Measurements from ENCODE around the gene ALDH16A1.

ALDH16A1 gene

DNA sequence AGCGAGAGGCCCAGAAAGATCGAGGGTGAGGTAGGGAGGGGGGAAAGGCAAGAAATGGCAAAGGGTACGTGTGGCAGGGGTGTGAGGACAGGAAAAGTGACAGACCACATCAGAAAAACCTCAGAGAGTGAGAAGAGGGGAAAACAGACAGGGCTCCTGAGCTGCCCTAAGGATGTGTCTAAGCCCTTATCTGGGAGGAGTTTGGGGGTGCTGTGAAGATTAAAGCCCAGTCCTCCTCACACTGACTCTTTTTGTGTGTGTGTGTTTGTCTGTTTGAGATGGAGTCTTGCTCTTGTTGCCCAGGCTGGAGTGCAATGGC is 29.1 kb upstream of the ALDH16A1 start:
- DNase-seq = no peak

DNA sequence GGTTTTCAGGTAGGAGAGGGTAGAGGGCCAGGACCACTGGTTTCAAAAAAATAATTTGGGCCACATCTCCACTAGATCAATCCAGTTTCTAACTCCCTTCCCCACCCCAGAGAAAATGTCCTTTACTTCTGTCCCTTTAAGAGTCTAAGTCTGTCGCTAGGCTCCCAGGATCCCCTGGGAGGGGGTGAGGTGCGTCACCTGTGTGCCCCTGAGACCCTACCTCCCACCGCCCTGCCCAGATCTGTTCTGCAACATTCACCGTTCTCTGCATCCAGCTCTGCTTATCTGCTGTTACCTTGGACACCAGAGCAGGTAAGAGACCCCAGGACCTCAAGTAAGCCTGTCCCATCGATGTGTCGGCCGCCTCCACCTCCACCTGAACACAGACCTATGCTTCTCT is 27.8 kb upstream of the ALDH16A1 start, which contains the start of gene GFY:
TSS of gene GFY (plus strand) at position 211 of the 400 bp plus-strand sequence. CDS start 1,043 bp downstream, outside the sequence.
- DNase-seq = no peak

DNA sequence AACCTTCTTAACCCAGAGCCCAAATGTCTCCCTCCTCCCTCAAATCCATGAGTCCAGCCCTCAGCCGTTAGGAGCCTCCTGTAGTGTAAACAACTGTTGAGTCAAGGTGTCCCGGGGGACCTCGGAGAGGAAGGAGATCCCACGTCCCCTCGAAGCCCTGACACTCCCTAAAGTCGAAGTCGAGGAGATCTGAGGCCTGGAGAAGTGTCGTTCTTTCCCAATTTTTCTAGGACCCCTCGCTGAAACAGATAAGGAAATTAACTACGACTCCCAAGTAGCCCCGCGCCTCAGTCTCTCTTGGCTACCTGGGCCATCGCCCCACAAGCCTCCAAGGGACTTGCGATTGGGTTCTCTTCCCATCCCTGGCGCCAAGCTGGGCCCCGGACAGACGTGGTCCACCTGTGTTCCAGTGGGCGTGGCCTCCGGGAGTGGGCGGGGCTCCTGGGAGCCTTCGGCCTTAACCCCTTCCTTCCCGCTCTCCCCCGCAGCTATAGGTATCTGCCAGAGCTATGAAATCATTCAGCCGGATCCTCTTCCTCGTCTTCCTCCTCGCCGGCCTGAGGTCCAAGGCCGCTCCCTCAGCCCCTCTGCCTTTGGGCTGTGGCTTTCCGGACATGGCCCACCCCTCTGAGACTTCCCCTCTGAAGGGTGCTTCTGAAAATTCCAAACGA is 27.0 kb upstream of the ALDH16A1 start:
- DNase-seq = no peak

DNA sequence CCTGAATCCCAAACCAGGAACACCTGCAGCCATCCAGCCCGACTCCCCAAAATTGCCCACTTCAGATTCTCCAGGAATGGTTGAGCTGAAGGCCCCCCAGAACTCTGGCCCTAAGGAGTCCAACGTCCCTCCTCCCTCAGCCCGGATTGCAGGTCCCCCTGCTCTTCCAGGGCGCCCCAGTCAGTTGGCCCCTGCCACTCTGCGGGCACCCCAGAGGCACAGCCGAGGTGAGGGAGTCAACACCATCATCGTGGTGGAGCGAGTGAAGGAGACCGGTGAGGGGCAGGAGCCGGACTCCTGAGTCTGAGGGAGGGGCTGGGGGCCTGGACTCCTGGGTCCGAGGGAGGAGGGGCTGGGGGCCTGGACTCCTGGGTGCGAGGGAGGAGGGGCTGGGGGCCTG is 25.7 kb upstream of the ALDH16A1 start:
- no peak for DNase-seq

DNA sequence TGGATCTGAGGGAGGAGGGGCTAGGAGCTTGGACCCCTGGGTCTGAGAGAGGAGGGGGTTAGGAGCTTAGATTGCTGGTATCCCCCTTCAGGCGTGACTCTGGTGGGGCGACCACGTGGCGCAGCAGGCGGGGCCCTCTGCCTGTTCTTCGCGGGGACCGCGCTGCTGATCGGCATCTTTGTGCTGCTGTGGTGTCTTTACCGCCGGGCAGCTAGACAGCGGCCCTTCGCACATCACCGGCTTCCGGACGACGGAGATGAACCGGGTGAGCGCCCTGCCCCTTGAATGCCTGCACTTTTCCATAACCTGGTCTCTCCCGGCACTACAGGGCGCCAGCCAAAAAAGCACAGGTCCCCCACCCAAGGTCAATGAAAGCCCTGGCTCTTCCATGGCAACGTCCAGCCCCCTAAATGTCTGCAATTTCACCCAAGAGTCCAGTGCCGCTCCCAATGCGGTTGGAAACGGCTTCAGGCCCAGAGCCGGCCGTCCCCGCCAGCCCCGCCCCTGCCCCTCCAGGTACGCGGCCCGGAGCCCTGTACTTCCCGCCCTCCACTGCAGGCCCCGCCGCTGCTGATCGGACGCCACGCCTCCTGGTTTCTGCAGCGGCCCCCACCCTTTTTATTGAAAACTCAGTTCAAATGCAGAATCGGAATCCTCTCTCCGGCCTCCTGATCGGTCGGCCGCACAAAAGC is 25.0 kb upstream of the ALDH16A1 start:
- no peak for DNase-seq

DNA sequence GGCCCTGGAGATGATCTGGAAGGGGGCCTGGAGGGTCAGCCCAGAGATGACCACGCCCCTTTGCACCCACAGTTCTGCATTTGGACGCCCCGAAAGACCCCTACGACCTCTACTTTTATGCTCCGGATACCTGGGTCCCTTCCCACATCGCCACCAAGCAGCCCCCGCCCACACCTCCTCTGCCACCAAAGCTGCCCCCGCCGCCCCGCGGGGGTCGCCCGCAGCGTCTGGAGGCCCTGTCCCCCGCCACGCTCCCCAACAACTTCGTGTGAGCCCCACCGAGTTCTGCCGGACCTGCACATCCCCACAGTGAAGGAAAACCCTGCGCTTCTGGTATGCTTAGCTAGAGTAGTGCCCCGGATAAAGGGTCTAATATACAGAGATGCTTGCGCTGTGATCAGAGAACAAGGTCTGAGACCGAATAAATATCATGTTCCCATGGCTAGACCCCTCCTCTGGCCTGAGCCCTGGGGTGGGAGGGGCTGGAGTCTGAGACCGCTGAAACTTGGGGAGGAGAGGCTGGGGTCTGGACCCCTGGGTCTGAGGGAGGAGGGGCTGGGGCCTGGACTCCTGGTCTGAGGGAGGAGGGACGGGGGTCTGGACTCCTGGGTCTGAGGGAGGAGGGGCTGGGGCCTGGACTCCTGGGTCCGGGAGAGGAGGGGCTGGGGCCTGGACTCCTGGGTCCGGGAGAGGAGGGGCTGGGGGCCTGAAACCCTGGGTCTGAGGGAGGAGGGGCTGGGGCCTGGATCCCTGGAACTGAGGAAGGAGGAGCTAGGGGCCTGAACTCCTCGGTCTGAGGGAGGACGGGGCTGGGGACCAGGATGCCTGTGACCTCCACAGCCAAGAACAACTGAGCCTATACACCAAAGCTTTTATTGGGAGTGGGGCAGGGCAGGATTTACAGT is 24.2 kb upstream of the ALDH16A1 start:
- no peak for DNase-seq

DNA sequence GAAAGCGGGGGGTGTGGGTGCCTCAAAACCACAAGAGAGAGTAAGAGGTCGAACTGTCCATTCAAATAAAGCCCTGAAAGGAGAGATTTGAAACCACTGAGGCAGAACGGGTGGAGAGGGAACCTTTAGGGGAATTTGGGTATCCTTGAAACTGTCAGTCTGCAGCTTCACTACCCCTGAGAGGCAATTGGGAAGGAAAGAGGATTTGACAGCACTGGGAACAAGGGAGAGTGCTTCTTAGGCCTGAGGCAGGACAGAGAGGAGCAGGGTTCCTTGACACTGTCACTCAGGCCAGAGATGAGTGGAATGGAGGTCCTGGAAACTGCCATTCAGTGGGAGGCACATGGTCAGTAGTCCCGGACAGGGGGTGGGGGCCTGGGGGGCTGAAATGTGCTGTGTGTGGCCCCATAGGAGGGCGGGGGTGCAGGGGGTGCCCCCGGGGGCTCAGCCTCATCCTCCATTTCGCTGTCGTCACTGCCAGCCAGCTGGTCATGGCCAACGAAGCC is 22.8 kb upstream of the ALDH16A1 start:
- no peak for DNase-seq

DNA sequence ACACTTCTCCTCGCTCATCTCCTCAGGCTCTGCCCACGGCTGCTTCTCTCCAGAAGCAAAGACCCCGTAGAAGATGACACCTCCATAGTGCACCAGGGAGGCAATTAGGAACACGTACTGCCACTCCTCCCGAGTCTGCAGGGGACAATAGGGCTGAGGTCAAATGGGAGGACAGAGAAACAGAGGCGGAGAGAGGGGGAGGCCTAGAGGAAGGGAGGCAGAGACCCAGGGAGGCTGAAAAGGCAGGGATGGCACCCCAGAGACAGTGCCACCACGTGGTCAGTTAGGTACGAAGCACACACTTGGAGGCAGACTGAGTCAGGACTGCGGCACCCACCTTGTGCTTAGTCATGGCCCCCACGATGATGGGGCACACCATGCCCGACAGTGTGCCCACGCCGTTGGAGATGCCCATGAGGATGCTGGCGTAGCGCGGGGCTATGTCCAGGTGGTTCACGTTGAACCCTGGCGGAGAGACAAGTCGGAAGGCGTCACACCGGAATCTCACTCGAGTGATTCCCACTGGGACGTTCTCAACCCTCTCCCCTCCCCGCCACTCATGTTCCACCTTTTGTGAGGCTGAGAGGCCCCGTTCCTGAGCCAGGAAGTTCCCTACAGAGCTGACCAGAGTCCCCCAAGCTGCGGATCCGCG is 22.2 kb upstream of the ALDH16A1 start:
- no peak for DNase-seq

DNA sequence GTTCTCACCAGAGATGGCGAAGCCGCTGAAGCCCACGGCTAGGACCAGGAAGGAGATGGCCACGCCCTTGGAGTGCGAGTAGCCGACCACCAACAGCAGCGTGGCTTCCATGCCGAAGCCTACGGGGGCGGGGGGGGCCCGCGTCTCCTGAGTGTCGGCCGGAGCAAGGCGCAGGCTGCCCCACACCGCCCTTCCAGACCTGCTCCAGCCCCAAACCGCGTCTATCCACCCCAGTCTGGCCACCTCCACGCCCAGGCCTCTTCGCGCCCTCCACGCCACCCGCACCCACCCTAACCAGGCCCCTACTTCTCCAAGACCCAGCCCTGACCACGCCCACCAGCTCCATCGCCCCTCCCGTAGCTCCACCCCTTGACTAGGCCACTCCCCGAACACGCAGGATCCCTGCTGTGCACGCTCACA is 21.7 kb upstream of the ALDH16A1 start:
- no peak for DNase-seq

DNA sequence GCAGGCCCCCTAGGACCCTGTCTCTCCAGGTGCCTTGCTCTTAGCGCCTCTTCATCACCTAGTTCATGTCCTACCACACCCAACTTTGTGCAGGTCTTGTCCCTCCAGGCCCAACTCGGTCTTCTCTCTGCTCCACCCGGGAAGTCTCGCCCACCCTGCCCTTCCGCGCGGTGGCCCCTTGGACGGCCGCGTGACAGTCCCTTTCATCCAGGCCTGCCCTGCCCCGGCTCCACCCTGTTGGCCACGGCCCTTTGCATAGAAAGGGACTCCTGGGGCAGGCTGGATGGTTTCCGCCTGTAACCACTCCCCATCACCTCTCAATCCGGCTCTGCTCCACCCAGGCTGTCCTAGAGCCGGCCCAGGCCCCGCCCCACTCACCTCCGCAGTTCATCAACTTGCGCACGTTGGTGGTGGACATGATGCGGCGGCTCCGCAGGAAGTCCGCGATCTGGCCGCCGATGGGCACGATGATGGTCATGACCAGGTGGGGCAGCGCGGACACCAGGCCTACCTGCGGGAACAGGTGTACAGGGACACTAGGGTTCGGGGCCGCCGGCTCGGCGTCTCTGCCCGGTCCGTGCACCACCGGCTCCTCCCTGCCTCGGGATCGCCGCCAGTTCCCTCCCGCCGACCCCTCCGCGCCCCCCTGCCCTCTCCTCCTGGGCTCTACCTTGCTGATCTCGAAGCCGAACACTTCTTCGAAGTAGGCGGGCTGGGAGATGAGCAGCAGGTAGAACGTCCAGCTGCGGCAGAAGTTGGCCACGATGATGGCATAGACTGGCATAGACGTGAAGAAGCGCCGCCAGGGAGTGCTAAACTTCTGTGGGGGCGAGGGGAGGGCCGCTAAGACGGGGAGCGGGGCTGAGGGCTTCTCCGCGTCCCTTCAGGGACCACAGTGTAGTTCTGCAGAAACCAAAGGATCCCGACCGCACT is 20.6 kb upstream of the ALDH16A1 start:
- no peak for DNase-seq

DNA sequence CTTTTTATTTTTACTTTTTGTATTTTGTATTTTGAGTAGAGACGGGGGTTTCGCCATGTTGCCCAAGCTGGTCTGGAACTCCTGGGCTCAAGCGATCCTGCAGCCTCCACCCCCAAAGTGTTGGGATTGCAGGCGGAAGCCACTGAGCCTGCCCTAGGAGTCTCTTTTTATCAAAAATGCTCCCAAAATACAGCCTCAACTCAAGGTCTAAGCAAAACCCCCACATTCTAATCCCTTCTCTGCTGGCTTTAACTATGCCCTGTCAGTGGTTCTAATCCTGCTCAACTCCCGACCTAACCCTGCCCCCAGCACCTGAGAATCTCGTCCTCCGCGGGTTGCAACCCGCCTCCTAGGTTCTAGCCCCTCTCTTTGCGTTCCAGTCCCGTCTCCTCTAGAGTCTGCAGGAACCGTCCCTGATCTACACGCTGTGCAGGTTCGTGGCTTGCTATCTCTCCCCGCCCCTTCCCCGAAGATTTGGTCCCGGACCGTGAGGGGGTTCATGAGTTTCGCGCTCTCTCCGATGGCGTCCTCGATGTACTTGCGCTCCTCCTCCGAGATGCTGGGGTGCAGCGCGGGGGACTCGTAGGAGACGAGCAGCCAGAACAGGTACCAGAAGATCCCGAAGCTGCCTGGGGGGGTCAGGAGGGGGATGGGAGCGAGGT is 19.7 kb upstream of the ALDH16A1 start:
- DNase-seq = no peak

DNA sequence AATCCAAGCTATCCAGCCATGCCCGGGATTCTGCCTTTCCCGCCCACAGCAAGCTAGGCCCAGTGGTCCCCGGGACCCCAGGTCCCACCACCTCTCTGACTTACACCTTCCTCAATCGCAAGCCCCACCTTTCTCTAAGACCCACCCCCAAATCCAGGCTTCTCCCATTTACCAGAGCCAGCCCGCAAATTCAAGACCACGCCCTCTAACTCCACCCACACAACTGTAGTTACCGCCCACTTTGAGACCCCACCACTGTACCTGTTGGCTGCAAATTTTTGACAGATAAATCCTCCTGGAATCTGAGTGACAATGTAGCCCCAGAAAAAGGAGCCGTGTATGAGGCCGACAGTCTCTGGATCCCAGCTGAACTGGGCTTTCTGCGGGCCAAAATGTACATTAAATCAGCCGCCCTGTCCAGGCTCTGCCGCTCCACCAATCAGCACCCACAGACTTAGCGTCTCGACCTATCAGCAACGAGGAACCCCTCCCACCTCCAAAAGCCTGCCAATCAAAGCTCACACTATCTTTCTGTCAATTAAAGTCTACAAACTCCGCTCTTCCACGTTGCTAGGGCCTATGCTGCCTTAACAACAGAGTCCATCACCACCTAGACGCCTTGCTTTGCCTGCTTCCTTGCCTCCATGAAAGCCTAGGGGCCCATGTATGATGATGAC is 18.0 kb upstream of the ALDH16A1 start:
- no peak for DNase-seq

DNA sequence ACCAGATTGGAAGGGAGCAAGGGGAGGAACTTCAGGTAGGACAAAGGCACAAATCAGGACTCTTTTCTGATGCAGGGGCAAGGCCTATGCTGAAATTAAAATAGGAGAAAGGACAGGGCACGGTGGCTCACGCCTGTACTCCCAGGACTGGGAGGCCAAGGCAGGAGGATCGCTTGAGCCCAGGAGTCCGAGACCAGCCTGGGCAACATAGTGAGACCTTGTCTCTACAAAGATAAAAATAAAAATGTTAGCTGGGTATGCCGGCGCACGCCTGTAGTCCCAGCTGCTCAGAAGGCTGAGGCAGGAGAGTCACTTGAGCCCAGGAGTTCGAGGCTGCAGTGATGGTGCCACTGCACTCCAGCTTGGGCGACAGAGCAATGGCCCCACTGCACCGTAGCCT is 17.4 kb upstream of the ALDH16A1 start:
- no peak for DNase-seq

DNA sequence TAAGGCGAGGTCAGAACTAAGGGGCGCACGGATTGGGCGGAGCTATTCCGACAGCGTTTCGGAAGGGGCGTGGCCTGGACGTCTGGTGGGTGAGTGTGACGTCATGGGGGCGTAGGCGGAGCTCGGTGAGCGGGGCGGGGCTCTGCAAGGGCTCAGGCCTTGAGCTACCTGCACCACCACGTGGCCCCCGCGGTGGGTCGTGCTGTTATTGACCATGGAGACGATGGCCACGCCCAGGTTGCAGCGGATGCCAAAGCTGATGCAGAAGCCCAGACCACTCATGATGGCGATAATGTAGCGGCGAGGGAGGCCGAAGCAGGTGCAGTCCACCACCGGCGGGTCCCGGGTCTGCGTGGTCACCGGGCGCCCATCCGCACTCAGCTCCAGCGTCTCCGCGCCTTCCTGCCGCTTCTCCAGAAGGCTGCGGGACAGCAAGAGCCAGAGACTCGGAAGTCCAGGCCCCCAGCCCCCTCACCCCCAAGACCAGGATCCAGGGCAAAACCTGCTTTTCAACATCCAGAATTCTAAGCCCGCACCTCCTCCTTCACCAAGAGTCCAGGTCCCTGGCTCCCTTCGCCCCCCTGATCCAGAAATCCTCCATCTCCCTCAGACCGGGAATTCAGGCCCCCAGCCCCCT is 16.5 kb upstream of the ALDH16A1 start:
- peak; percentile 59 for DNase-seq

DNA sequence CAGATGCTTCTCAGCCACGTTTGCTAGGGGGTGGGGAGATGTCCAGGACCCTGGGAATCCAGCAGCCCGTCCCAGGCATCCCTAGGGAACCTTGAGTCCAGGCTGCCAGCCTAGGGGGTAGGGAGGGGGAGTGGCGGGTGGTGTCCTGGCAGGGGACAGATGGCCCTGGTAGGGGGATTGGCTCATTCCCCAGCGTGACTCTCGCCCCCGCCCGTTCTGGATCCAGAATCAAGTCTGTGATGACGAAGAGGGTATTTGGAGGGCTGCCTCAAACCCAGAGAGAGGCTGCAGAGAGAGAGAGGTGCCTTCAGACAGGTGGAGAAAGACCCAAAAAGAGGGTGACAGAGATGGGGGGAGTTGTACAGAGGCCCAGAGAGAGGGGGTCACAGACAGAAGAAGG is 15.8 kb upstream of the ALDH16A1 start:
- DNase-seq = no peak

DNA sequence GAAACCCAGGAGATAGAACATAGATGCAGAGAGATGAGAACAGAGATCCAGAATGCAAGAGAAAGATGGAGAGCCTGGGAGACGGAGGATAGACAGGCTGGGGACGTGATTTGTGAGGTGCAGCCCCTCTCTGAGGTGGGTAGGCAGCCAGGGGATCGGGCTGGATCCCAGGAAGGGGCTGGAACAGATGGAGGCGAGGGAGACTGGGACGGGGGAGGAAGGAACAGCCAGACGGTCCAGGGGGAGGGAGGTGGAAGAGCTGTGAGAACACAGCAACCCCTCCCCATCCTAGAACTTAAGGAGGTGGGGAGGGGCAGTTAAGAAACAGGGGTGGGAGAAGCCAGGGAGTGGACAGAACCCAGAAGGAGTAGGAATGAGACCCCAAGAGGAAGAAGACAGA is 14.8 kb upstream of the ALDH16A1 start:
- DNase-seq = no peak

DNA sequence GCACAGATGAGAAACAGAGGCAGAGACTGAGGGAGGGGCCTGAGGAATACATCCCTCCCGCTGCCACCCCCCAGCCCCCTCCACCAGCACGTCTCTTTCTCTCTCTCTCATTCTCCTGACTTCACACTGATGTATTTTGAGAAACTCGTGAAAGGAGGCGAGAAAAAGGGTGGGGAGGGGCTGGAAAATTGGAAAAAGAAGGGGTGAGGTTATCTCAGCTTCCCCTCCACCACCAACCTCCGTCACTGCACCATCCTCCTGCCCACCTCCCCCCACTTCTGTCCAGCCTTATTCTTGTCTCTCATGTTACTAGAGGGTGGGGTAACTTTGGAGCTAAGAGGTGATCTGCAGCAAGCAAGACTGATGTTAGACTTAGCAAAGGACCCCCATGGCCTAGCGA is 13.2 kb upstream of the ALDH16A1 start:
- no peak for DNase-seq

DNA sequence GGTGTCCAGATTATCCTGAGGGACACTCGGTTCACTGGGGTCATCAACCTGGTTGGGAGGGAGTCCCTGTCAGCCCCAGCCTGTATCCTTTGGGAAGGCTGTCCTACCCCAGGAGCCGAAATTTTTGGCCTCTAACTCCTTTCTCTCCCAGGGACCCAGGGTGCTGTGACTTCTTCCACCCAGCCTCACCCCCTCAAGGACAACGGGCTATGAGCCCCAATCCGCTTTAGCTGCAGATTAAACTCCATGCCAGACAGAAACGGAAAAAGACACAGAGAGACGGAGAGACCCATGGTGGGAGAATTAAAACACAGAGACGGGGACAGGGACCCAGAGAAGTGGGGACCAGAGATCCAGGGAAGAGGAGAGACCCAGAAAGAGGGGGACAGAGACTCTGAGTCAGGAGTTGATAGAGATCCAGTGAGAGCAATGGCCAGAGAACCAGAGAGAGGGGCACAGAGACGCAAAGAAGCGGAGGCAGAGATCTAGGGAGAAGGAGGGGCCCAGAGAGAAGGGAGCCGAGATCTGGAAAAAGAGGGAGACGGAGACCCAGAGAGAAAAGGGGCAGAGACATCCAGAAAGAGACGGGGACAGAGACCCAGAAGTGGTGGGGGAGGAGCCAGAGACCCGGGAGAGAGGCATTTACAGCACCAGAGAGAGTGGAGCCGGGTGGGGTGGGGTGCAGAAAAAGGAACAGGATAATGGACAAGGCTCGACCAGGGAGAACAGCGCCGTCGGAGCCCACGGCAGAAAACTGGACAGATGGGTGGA is 12.4 kb upstream of the ALDH16A1 start:
- peak; percentile 24 for DNase-seq

DNA sequence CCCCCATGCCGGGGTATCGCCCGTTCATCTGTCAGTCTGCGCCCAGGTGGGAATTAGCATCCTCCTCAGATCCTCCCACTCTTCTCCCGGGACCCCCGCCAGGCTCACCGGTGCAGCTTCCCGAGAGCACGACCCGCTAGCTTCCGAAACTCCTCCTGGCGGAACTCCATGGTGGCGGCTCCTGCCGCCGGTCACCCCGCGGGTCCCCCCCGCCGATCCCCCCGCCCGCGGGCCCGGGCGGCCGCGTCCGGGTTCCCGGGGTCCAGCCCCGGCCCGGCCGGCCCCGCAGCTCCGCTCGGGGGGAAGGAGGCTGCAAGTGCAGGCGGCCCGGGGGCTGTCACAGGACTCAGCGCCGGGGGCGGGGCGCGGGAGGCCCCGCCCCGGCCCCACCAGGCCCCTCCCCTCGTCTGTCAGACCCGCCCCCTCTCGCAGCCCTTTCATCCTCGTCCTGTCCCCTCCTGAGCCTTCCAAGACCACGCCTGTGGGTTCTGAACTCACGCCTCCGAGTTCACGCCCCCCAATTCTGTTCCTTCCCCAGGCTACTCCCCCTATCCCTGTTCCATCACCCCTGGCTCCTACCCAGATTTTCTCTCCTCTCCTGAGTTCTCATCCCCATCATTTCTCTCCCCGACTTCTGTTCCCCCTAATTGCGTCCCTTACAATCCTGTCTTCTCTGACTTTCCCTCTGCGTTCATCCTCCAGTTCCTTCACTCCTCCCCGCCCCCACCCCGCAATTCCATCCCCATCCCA is 11.6 kb upstream of the ALDH16A1 start, which contains the start of gene SLC17A7:
TSS of gene SLC17A7 (minus strand) at position 318 of the 750 bp plus-strand sequence. CDS start at position 170, 148 bp downstream.
- DNase-seq = no peak

Measured in eye (tissue), 1 donor.